NCI-H226 (cell line): ENCODE measurements around the gene GRK2.
A peak's percentile ranks its signal among the peaks of the same experiment; 100 is the strongest.
"Not testable (repeated sequence)": the region's sequence is repeated elsewhere in the genome, so short reads cannot be mapped to it uniquely, and the experiment has no call there.

Experiments
- DNase-seq: peaks from one replicate; pipeline ENCODE4 v3.0.0-alpha.2; 2015

Gene GRK2

GRCh38 chr11:67254798-67255197 lies 11.5 kb upstream of the GRK2 start:
- no peak for DNase-seq

GRCh38 chr11:67255353-67255752 lies 10.9 kb upstream of the GRK2 start:
- DNase-seq = no peak

GRCh38 chr11:67255864-67256263 lies 10.4 kb upstream of the GRK2 start:
- no peak for DNase-seq

- DNase-seq = no peak
These were observed 9.7 kb upstream of the GRK2 start for GRCh38 chr11:67256477-67257135.

DNA sequence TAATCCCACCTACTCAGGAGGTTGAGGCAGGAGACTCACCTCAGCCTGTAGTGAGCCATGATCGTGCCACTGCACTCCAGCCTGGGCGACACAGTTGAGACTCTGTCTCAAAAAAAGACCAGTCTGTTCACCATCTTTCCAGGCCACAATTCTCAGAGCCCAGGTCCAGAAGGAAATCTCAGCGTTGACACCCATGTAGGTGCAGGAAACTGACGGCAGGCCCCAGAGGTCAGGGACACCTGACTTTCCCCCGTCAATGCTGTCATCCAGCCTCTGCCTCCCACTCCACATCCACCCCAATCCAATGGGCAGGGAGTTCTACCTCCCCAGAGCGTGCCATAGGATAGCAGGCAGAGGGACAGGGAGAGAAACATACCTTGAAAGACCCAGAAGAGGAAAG lies 5.9 kb upstream of the GRK2 start:
- no peak for DNase-seq

- not testable (repeated sequence) for DNase-seq
These were observed 5.2 kb upstream of the GRK2 start for GRCh38 chr11:67260885-67261639.

GRCh38 chr11:67261640-67261945 lies 4.7 kb upstream of the GRK2 start:
- DNase-seq = no peak

GRCh38 chr11:67261946-67262681 lies 4.2 kb upstream of the GRK2 start:
- DNase-seq = no peak

DNA sequence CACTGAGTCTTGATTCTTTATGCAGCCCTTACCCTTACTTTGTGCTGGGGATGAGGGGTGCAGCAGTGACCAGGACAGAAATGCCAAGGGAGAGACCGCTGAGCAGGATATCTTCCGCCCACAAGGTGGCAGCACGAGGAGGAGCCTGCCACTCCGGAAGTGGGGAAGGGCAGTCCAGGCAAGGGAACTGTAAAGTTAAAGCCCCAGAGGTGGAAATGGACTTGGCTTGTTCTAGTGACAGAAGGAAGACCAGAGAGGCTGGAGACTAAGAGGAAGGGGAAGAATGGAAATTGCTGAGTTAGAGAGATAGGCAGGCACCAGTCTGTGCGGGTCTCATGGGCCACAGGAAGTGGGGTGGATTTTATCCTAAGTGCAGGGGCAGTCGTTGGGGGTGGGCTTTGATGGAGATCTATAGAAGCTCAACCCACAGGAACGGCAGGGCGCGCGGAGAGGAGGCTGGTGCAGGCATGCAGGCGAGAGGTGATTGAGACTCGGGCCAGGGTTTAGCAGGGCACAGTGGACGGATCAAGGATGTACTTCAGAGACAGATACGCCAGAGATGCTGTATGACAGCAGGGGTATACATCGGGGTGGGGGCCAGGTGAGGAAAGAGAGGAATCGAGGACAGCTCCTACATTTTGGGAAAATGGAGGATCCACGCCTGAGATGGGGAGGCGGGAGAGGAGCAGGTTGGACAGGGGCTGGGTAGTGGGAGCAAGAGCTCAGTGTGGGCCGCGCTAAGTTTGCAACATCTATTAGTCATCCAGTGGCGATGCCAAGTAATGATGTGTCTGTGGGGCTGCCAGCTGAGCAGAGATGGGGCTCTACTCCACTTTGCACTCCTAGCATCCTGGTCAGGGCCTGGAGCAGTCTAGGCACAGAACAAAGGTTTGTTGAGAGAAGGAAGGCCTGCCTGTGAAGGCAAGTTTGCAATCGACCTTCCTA lies 3.3 kb upstream of the GRK2 start:
- peak; percentile 69 for DNase-seq

DNA sequence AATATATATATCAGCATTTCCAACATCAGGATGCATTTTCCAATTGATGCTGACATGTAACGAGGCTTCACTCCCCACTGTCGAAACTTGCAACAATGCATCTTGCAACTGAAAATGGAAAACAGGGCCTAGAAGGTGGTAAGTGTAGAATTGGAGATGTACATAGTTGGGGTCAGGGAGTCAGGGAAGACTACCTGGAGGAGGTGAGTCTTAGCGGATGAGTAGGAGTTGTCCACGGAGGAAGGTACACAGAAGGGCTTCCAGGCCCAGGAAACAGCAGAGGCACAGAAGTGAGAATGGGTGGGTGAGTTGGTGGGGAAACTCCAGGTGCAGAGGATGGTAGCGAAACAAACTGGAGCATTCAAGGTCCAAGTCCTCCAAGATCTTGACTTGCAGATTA lies 2.0 kb upstream of the GRK2 start:
- no peak for DNase-seq

GRCh38 chr11:67264877-67265632 lies 1.2 kb upstream of the GRK2 start:
- no peak for DNase-seq

DNA sequence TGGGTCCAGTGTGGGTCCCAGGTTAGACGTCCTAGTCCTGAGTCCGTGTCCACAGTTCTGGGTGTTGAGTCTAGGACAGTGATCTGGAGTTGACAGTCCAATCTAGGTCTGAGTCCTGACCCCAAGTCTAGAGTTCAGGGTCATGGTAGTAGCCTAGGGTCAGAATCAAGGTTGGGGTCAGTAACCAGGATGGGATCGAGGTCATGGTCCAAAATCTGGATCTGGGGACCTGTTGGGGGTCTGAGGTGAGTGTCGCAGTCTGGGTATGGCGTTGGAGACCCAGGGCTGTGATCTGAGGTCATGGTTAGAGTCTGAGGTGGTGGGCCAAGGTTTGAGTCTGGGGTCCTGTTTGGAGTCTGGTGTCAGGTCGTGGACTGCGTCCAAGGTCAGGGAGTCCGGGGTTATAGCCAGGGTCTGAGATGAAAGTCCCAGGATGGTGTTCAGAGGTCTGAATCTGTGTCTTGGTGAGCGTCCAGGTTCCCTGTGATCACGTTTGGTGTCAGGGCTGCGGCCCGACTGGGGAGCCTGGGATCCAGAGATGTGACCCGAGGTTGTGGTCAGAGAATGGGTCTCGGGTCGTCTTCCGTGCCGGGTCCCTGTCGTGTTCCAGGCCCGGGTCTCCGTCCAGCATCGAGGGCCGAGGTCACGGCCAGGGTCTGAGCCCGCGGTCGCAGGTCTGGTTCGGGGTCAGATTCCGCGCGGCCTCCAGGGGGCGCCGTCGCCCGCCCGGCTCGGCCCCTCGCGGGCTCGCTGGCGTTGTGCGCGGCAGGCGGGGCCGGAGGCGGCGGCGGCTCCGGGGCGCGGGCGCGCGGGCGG lies 432 bp upstream of the GRK2 start:
- DNase-seq = peak; percentile 40

GRCh38 chr11:67267188-67268080 lies 1.2 kb downstream of the GRK2 start:
- no peak for DNase-seq

DNA sequence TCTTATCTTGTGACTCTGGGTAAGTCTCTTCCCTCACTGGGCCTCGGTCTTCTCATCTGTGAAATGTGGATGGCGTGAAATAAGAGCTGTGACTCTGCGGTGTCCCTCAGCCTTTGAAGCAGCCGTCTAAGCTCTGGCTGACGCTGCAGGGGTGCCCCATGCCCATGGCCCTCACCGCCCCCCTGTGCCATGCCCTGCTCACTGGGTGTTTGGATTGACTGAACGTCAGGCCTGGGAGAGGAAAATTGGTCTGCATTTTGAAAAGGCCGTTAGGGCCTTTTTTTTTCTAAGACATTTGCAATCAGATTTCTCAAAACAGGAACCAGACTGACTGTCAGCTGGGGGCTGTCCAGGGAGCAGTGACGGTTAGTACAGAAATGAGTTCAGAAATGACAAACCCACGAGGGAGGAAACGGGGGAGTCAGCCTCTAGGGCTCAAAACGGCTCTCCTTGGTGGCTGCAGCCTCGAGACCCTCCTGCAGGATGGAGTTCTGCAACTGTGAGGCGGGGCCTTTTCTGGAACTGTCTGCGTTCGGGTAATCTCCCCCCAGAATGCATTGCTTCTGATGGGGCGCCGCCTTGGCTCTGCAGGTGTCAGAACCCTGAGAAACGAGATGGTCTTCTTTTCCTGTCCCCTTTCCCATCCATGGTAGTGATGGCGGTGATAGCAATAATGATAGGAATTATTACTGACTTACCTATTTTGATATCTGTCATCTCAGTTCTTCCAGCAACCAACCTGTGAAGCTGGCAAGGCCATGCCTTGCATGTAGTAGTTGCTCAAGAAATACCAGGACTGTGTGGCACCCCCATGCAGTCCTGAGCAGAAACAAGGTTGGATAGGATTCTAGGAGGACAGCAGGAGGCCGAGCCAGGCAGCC lies 2.0 kb downstream of the GRK2 start:
- no peak for DNase-seq

GRCh38 chr11:67268962-67269268 lies 2.6 kb downstream of the GRK2 start:
- DNase-seq = no peak

- DNase-seq = no peak
These were observed 3.4 kb downstream of the GRK2 start for GRCh38 chr11:67269401-67270255.

GRCh38 chr11:67270256-67271204 lies 4.3 kb downstream of the GRK2 start:
- DNase-seq = no peak
